ENCODE data around the gene RRAGB.

- TF ChIP-seq CTCF (IDR thresholded peaks at IDR 0.05), result no peak
- no peak for TF ChIP-seq POLR2A (IDR thresholded peaks at IDR 0.05)
- no peak for TF ChIP-seq POLR2AphosphoS5 (IDR thresholded peaks at IDR 0.05)
These were observed 1.7 kb upstream of the RRAGB start for GRCh38 chrX:55715847-55716246.
